GM23248 (cell line): Measurements from ENCODE around the gene ANKRD9. TPM values are rescaled to one million over a fixed set of nuclear protein-coding genes. Genes with fewer than 3 reads are reported as not detected.

Experiments
- DNase-seq: peaks from one replicate; pipeline ENCODE4 v3.0.0-alpha.2; 2015
- H2AFZ ChIP-seq: fragments of 200-600 bp; sonication (generic); 2 replicates; pipeline ENCODE4 v1.6.1; 2016; ENCODE audit warnings: antibody characterized with exemption
- H3F3A ChIP-seq: fragments of 200-600 bp; sonication (generic); 2 replicates; pipeline ENCODE4 v1.6.1; 2016; ENCODE audit warnings: mild to moderate bottlenecking, antibody characterized with exemption, mixed run types; ENCODE audit not compliant: insufficient read depth
- H3K27ac ChIP-seq: fragments of 200-600 bp; sonication (generic); 2 replicates; pipeline ENCODE4 v1.5.1; 2016; ENCODE audit warnings: mild to moderate bottlenecking
- H3K27me3 ChIP-seq: fragments of 200-600 bp; sonication (generic); replicated peaks from 2 replicates; pipeline ENCODE4 v1.6.1; 2016; ENCODE audit warnings: mild to moderate bottlenecking; ENCODE audit not compliant: insufficient read depth
- H3K36me3 ChIP-seq: fragments of 200-600 bp; sonication (generic); 2 replicates; pipeline ENCODE4 v1.6.1; 2016; ENCODE audit warnings: low read depth, mild to moderate bottlenecking
- H3K4me1 ChIP-seq: fragments of 200-600 bp; sonication (generic); 2 replicates; pipeline ENCODE4 v1.6.1; 2016; ENCODE audit warnings: mild to moderate bottlenecking; ENCODE audit not compliant: insufficient read depth
- H3K4me2 ChIP-seq: fragments of 200-600 bp; sonication (generic); one replicate; pipeline ENCODE4 v1.6.1; 2016; ENCODE audit warnings: mild to moderate bottlenecking; ENCODE audit not compliant: unreplicated experiment
- H3K4me3 ChIP-seq: fragments of 200-600 bp; sonication (generic); 2 replicates; pipeline ENCODE4 v1.5.1; 2016; ENCODE audit warnings: mild to moderate bottlenecking
- H3K79me2 ChIP-seq: fragments of 200-600 bp; sonication (generic); 2 replicates; pipeline ENCODE4 v1.6.1; 2016; ENCODE audit warnings: mild to moderate bottlenecking; ENCODE audit not compliant: insufficient read depth
- H3K9ac ChIP-seq: fragments of 200-600 bp; sonication (generic); 2 replicates; pipeline ENCODE4 v1.6.1; 2016; ENCODE audit warnings: mild to moderate bottlenecking
- H3K9me2 ChIP-seq: fragments of 200-600 bp; sonication (generic); 2 replicates; pipeline ENCODE4 v1.6.1; 2016; ENCODE audit warnings: mixed run types, mild to moderate bottlenecking, moderate library complexity; ENCODE audit not compliant: insufficient read depth
- H3K9me3 ChIP-seq: fragments of 200-600 bp; sonication (generic); one replicate; pipeline ENCODE4 v1.6.1; 2017; ENCODE audit warnings: low read depth
- H4K20me1 ChIP-seq: fragments of 200-600 bp; sonication (generic); 2 replicates; pipeline ENCODE4 v1.6.0; 2016; ENCODE audit not compliant: insufficient read depth
- EZH2 ChIP-seq: fragments of 200-600 bp; sonication (generic); IDR thresholded peaks from 2 replicates; pipeline ENCODE4 v1.6.1; 2018; ENCODE audit warnings: antibody characterized with exemption, mild to moderate bottlenecking; ENCODE audit not compliant: insufficient read depth, poor library complexity, severe bottlenecking
- EZH2phosphoT487 ChIP-seq: fragments of 200-600 bp; sonication (generic); IDR thresholded peaks from 2 replicates; pipeline ENCODE4 v1.6.1; 2018; ENCODE audit warnings: antibody characterized with exemption, moderate library complexity, mild to moderate bottlenecking, low read depth; ENCODE audit not compliant: insufficient read depth
- WGBS, 2 experiments: methylation state at CpG; one replicate each; pipeline ENCODE4 v1.1.6; 2015 to 2017; ENCODE audit warnings: low lambda C conversion rate in 2 of 2, low coverage in 1 of 2; ENCODE audit errors: missing lambda C conversion rate in 2 of 2; 5-methylcytosine and 5-hydroxymethylcytosine counted together
- in situ Hi-C: fragments of 300-500 bp; cut with MboI; formaldehyde crosslinking; loops from 2 replicates; pipeline ENCODE4 v1.15.0; 2020
- polyA plus RNA-seq: library from polyadenylated mRNA; unstranded; fragments of >200 nt; fragmentation: Nextera tagmentation; extraction: Ambion mirVana; gene quantifications from 2 replicates; pipeline ENCODE4 v1.2.1, GENCODE V29; 2016
- total RNA-seq: library from RNA; depleted of rRNA; stranded (reverse); fragments of >200 nt; shearing (Covaris generic); gene quantifications from 2 replicates; pipeline ENCODE4 v1.2.3, GENCODE V29; 2014; rRNA removed

ANKRD9 gene
- total RNA-seq (14.9 and 22.8 TPM in 2 replicates), polyA plus RNA-seq (2.1 and 2.3 TPM in 2 replicates)

- no peaks in the 10 kb centered on the region for H3F3A ChIP-seq
- in situ Hi-C loops: no loop called here
- no peak within 1 kb of the TSS for H3K27ac ChIP-seq
- H3K4me3 ChIP-seq: peak within 1 kb of the TSS; percentile 72
- no peaks in the 10 kb centered on the region for H4K20me1 ChIP-seq
- peak within 1 kb of the TSS; percentile 89 for H2AFZ ChIP-seq
- no peaks in the 10 kb centered on the region for H3K9me3 ChIP-seq
- H3K27me3 ChIP-seq: no peaks in the 10 kb centered on the region
- peak within 1 kb of the TSS; percentile 73 for H3K9ac ChIP-seq
- H3K4me1 ChIP-seq: no peaks in the 10 kb centered on the region
- TF ChIP-seq EZH2: no peak
- 5 to 15% methylated on average over 29 to 66 of the region's 91 CpGs for WGBS, 2 experiments
- no peaks in the 10 kb centered on the region for H3K79me2 ChIP-seq
- peak; percentile 97 for DNase-seq
- H3K4me2 ChIP-seq: peak within 1 kb of the TSS; percentile 72
- H3K36me3 ChIP-seq: no peaks in the 10 kb centered on the region
- no peaks in the 10 kb centered on the region for H3K9me2 ChIP-seq
These were observed at the start of gene ANKRD9 for GRCh38 chr14:102509746-102510615. TSS of gene ANKRD9 (minus strand) at chr14:102509776. CDS start at chr14:102507889, 1,887 bp downstream.

- TF ChIP-seq EZH2phosphoT487 (no peak), EZH2 (no peak)
- no peak for DNase-seq
- Histone ChIP-seq H3K27me3 (no peaks in the 10 kb centered on the region), H3K27ac (no peak overlapping the region), H3K4me3 (no peak overlapping the region), H4K20me1 (no peaks in the 10 kb centered on the region), H3K4me1 (no peaks in the 10 kb centered on the region), H3K79me2 (no peaks in the 10 kb centered on the region), H3K4me2 (no peak overlapping the region), H3F3A (no peaks in the 10 kb centered on the region), H3K9ac (no peak overlapping the region), H3K9me3 (no peaks in the 10 kb centered on the region), H3K9me2 (no peaks in the 10 kb centered on the region), H3K36me3 (no peaks in the 10 kb centered on the region), H2AFZ (no peak overlapping the region)
- 49 to 55% methylated on average over 4 of the region's 4 CpGs for WGBS, 2 experiments
- in situ Hi-C loops: no loop called here
These were observed 49.0 kb upstream of the ANKRD9 start for GRCh38 chr14:102558556-102558955.

- H3K4me1 ChIP-seq: no peaks in the 10 kb centered on the region
- no peak for DNase-seq
- H3K9me3 ChIP-seq: no peaks in the 10 kb centered on the region
- no peaks in the 10 kb centered on the region for H4K20me1 ChIP-seq
- H3K36me3 ChIP-seq: no peaks in the 10 kb centered on the region
- no peaks in the 10 kb centered on the region for H3K9me2 ChIP-seq
- H2AFZ ChIP-seq: no peak overlapping the region
- no peak overlapping the region for H3K27ac ChIP-seq
- H3K4me2 ChIP-seq: no peak overlapping the region
- 82 to 83% methylated on average over 12 of the region's 12 CpGs for WGBS, 2 experiments
- in situ Hi-C loops: no loop called here
- H3K79me2 ChIP-seq: no peaks in the 10 kb centered on the region
- H3K4me3 ChIP-seq: no peak overlapping the region
- H3K27me3 ChIP-seq: no peaks in the 10 kb centered on the region
- H3F3A ChIP-seq: no peaks in the 10 kb centered on the region
- TF ChIP-seq EZH2: no peak
- no peak for TF ChIP-seq EZH2phosphoT487
- H3K9ac ChIP-seq: no peak overlapping the region
These were observed 48.1 kb upstream of the ANKRD9 start for GRCh38 chr14:102557434-102558226.

- no peak overlapping the region for H3K4me2 ChIP-seq
- H3K27me3 ChIP-seq: no peaks in the 10 kb centered on the region
- H3K79me2 ChIP-seq: no peaks in the 10 kb centered on the region
- H2AFZ ChIP-seq: no peak overlapping the region
- in situ Hi-C loops: no loop called here
- H3K4me1 ChIP-seq: peaks cover 3% of the 10 kb centered on the region; the same call in 1 of the 2 replicates
- H3K9me2 ChIP-seq: no peaks in the 10 kb centered on the region
- no peaks in the 10 kb centered on the region for H3K9me3 ChIP-seq
- no peak overlapping the region for H3K27ac ChIP-seq
- H3F3A ChIP-seq: no peaks in the 10 kb centered on the region
- 92 to 93% methylated on average over 11 of the region's 14 CpGs for WGBS, 2 experiments
- no peak overlapping the region; the same call in 1 of the 2 replicates for H3K4me3 ChIP-seq
- TF ChIP-seq EZH2phosphoT487: no peak
- TF ChIP-seq EZH2: no peak
- no peak for DNase-seq
- H3K36me3 ChIP-seq: no peaks in the 10 kb centered on the region
- H4K20me1 ChIP-seq: no peaks in the 10 kb centered on the region
- H3K9ac ChIP-seq: no peak overlapping the region
These were observed 46.6 kb upstream of the ANKRD9 start for GRCh38 chr14:102556098-102556677.
